NCI-H2196 treated with DMSO at 0.1 percent for 48 hours (cell line): Measurements from ENCODE around the gene RAPGEF1.
"Not testable (repeated sequence)": the region's sequence is repeated elsewhere in the genome, so short reads cannot be mapped to it uniquely, and the experiment has no call there.

ENCODE experiments used
- DNase-seq: peaks from one replicate; lab custom pipeline; 2025; ENCODE audit not compliant: unreplicated experiment; lab: John Stamatoyannopoulos, UW

The RAPGEF1 gene

GRCh38 chr9:131728961-131729360 lies 10.9 kb downstream of the RAPGEF1 start:
- no peak for DNase-seq

- DNase-seq, result no peak
Measured at GRCh38 chr9:131728546-131728910, 11.3 kb downstream of the RAPGEF1 start.

GRCh38 chr9:131727795-131728545 lies 11.9 kb downstream of the RAPGEF1 start:
- DNase-seq, result no peak

- DNase-seq, result no peak
Measured at GRCh38 chr9:131727184-131727759, 12.6 kb downstream of the RAPGEF1 start.

- DNase-seq, result no peak
Measured at GRCh38 chr9:131724683-131725082, 15.2 kb downstream of the RAPGEF1 start.

GRCh38 chr9:131723632-131724031 lies 16.2 kb downstream of the RAPGEF1 start:
- no peak for DNase-seq

GRCh38 chr9:131722255-131722654 lies 17.6 kb downstream of the RAPGEF1 start:
- DNase-seq, result no peak

- no peak for DNase-seq
Measured at GRCh38 chr9:131721076-131721475, 18.8 kb downstream of the RAPGEF1 start.

GRCh38 chr9:131720330-131720729 lies 19.5 kb downstream of the RAPGEF1 start:
- no peak for DNase-seq

GRCh38 chr9:131719262-131719908 lies 20.5 kb downstream of the RAPGEF1 start:
- DNase-seq, result no peak

GRCh38 chr9:131717719-131718460 lies 22.0 kb downstream of the RAPGEF1 start:
- DNase-seq, result no peak

GRCh38 chr9:131715906-131716305 lies 24.0 kb downstream of the RAPGEF1 start:
- no peak for DNase-seq

- no peak for DNase-seq
Measured at GRCh38 chr9:131714821-131715220, 25.1 kb downstream of the RAPGEF1 start.

GRCh38 chr9:131714161-131714646 lies 25.7 kb downstream of the RAPGEF1 start:
- DNase-seq, result no peak

- no peak for DNase-seq
Measured at GRCh38 chr9:131713016-131713415, 26.9 kb downstream of the RAPGEF1 start.

- DNase-seq, result no peak
Measured at GRCh38 chr9:131712151-131712716, 27.6 kb downstream of the RAPGEF1 start.

- no peak for DNase-seq
Measured at GRCh38 chr9:131709771-131710431, 30.0 kb downstream of the RAPGEF1 start.

- not testable (repeated sequence) for DNase-seq
Measured at GRCh38 chr9:131709010-131709770, 30.7 kb downstream of the RAPGEF1 start.

- DNase-seq, result no peak
Measured at GRCh38 chr9:131708226-131709002, 31.5 kb downstream of the RAPGEF1 start.
